ENCODE measurements around the gene RASGRF1.

RASGRF1 gene

DNA sequence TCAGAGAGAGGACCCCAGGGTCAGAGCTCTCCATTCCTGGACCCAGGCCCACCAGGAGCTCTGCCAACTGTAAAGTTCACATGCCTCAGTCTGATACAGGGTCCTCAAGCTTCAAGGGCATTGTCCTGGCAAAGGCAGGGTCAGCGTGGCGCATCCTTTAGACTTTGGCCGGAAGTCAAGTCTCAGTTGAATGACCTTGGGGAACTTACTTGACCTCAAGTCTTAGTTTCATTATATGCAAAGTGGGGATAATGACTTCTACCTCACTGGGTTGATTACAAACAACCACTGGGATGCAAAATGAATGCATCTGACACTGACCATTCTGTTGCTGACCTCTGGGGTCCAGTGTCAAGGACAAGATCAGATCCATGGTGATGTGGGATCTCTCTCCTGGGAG, 75.2 kb downstream of the RASGRF1 start:
- Histone ChIP-seq H3F3A (ENCODE audit: low read depth) (no peaks in the 10 kb centered on the region), H3K36me3 (ENCODE audit: insufficient read depth, low read length) (no peaks in the 10 kb centered on the region), H3K4me1 (ENCODE audit: insufficient read depth, low read length, poor library complexity, severe bottlenecking) (no peaks in the 10 kb centered on the region), H3K4me2 (ENCODE audit: low read depth, low read length, poor library complexity, severe bottlenecking) (no peak overlapping the region), H2AFZ (ENCODE audit: low read length) (no peak overlapping the region), H3K4me3 (ENCODE audit: low read length, poor library complexity, severe bottlenecking) (no peak overlapping the region), H3K9me2 (replicated peaks; ENCODE audit: low read depth, low read length) (no peaks in the 10 kb centered on the region), H3K9ac (ENCODE audit: low read depth, low read length, poor library complexity, severe bottlenecking) (no peak overlapping the region), H4K20me1 (ENCODE audit: insufficient read depth, low read length, poor library complexity, severe bottlenecking) (no peaks in the 10 kb centered on the region), H3K9me3 (ENCODE audit: insufficient read depth, low read depth, low read length) (no peaks in the 10 kb centered on the region), H3K27me3 (ENCODE audit: insufficient read depth, low read length, poor library complexity, severe bottlenecking) (no peaks in the 10 kb centered on the region), H3K79me2 (ENCODE audit: insufficient read depth, low read length) (no peaks in the 10 kb centered on the region)
- TF ChIP-seq EZH2phosphoT487 (IDR thresholded peaks at IDR 0.05; ENCODE audit: borderline replicate concordance) = no peak
- no peak for TF ChIP-seq CTCF (conservative IDR thresholded peaks at IDR 0.05; ENCODE audit: low read length)

DNA sequence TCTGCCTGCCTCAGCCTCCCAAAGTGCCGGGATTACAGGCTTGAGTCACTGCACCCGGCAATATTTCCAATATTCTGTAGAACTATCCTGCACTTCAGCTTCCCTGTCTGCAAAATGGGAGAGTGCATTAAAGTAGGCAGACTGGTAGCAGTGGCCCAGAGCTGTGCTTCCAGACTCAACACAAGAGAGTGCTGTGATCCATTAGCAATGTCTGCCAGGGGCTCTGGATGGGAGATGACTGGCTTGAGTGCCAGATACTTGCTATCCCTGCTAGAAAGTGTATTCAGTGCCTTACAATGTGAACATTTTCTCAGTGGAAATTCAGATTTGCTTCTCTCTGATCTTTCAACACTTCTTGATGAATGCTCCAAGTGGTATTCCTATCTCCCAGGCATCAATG, 80.3 kb downstream of the RASGRF1 start:
- Histone ChIP-seq H2AFZ (ENCODE audit: low read length) (no peak overlapping the region), H3K27me3 (ENCODE audit: insufficient read depth, low read length, poor library complexity, severe bottlenecking) (no peaks in the 10 kb centered on the region), H3K4me1 (ENCODE audit: insufficient read depth, low read length, poor library complexity, severe bottlenecking) (peaks cover 2% of the 10 kb centered on the region), H4K20me1 (ENCODE audit: insufficient read depth, low read length, poor library complexity, severe bottlenecking) (no peaks in the 10 kb centered on the region), H3K79me2 (ENCODE audit: insufficient read depth, low read length) (no peaks in the 10 kb centered on the region), H3K9me2 (replicated peaks; ENCODE audit: low read depth, low read length) (no peaks in the 10 kb centered on the region), H3K4me2 (ENCODE audit: low read depth, low read length, poor library complexity, severe bottlenecking) (no peak overlapping the region), H3K36me3 (ENCODE audit: insufficient read depth, low read length) (no peaks in the 10 kb centered on the region), H3K9ac (ENCODE audit: low read depth, low read length, poor library complexity, severe bottlenecking) (no peak overlapping the region), H3K9me3 (ENCODE audit: insufficient read depth, low read depth, low read length) (no peaks in the 10 kb centered on the region), H3K4me3 (ENCODE audit: low read length, poor library complexity, severe bottlenecking) (no peak overlapping the region), H3F3A (ENCODE audit: low read depth) (no peaks in the 10 kb centered on the region)
- TF ChIP-seq EZH2phosphoT487 (IDR thresholded peaks at IDR 0.05; ENCODE audit: borderline replicate concordance) = no peak
- TF ChIP-seq CTCF (conservative IDR thresholded peaks at IDR 0.05; ENCODE audit: low read length) = no peak

DNA sequence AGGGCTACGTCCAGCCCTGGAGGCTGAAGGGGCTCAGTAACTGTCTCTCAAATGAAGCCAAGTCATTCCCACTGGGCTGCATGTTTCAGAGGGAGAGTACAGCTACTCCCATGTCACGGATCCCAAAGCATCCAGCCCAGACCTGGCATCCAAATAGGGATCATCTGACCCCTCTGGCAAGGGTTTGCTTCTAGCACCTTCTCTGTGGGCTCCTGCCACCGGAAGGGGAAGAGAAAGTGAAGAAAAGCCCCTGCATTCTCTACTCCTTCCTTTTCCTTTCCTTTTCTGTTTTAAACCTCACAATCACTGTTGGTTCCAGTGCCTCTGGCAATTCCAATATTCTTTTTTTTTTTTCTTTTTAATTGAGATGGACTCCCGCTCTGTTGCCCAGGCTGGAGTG, 81.2 kb downstream of the RASGRF1 start:
- H3K79me2 ChIP-seq (ENCODE audit: insufficient read depth, low read length) = no peaks in the 10 kb centered on the region
- no peak overlapping the region for H3K4me2 ChIP-seq (ENCODE audit: low read depth, low read length, poor library complexity, severe bottlenecking)
- H3K4me3 ChIP-seq (ENCODE audit: low read length, poor library complexity, severe bottlenecking) = no peak overlapping the region
- no peak overlapping the region for H3K9ac ChIP-seq (ENCODE audit: low read depth, low read length, poor library complexity, severe bottlenecking)
- no peaks in the 10 kb centered on the region for H3F3A ChIP-seq (ENCODE audit: low read depth)
- no peaks in the 10 kb centered on the region for H3K36me3 ChIP-seq (ENCODE audit: insufficient read depth, low read length)
- no peak for TF ChIP-seq CTCF (conservative IDR thresholded peaks at IDR 0.05; ENCODE audit: low read length)
- no peak for TF ChIP-seq EZH2phosphoT487 (IDR thresholded peaks at IDR 0.05; ENCODE audit: borderline replicate concordance)
- peaks cover 11% of the 10 kb centered on the region for H3K4me1 ChIP-seq (ENCODE audit: insufficient read depth, low read length, poor library complexity, severe bottlenecking)
- no peaks in the 10 kb centered on the region for H3K27me3 ChIP-seq (ENCODE audit: insufficient read depth, low read length, poor library complexity, severe bottlenecking)
- no peaks in the 10 kb centered on the region for H3K9me2 ChIP-seq (replicated peaks; ENCODE audit: low read depth, low read length)
- H2AFZ ChIP-seq (ENCODE audit: low read length) = no peak overlapping the region
- H4K20me1 ChIP-seq (ENCODE audit: insufficient read depth, low read length, poor library complexity, severe bottlenecking) = no peaks in the 10 kb centered on the region
- H3K9me3 ChIP-seq (ENCODE audit: insufficient read depth, low read depth, low read length) = no peaks in the 10 kb centered on the region
